Measurements from ENCODE around the gene CALM1.

Gene CALM1

GRCh38 chr14:90378249-90378648 is 18.6 kb upstream of the CALM1 start:
- TF ChIP-seq, protein P1, sequence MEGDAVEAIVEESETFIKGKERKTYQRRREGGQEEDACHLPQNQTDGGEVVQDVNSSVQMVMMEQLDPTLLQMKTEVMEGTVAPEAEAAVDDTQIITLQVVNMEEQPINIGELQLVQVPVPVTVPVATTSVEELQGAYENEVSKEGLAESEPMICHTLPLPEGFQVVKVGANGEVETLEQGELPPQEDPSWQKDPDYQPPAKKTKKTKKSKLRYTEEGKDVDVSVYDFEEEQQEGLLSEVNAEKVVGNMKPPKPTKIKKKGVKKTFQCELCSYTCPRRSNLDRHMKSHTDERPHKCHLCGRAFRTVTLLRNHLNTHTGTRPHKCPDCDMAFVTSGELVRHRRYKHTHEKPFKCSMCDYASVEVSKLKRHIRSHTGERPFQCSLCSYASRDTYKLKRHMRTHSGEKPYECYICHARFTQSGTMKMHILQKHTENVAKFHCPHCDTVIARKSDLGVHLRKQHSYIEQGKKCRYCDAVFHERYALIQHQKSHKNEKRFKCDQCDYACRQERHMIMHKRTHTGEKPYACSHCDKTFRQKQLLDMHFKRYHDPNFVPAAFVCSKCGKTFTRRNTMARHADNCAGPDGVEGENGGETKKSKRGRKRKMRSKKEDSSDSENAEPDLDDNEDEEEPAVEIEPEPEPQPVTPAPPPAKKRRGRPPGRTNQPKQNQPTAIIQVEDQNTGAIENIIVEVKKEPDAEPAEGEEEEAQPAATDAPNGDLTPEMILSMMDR (IDR thresholded peaks at IDR 0.05; ENCODE audit: borderline replicate concordance, insufficient read depth, low read depth, low read length), result no peak
- H3K4me3 ChIP-seq (ENCODE audit: low read depth, low read length), result no peak overlapping the region

- no peak overlapping the region for H3K4me3 ChIP-seq (ENCODE audit: low read depth, low read length)
- TF ChIP-seq, protein P1 (IDR thresholded peaks at IDR 0.05; ENCODE audit: borderline replicate concordance, insufficient read depth, low read depth, low read length), result no peak
Observed at GRCh38 chr14:90379106-90379505, 17.7 kb upstream of the CALM1 start.

DNA sequence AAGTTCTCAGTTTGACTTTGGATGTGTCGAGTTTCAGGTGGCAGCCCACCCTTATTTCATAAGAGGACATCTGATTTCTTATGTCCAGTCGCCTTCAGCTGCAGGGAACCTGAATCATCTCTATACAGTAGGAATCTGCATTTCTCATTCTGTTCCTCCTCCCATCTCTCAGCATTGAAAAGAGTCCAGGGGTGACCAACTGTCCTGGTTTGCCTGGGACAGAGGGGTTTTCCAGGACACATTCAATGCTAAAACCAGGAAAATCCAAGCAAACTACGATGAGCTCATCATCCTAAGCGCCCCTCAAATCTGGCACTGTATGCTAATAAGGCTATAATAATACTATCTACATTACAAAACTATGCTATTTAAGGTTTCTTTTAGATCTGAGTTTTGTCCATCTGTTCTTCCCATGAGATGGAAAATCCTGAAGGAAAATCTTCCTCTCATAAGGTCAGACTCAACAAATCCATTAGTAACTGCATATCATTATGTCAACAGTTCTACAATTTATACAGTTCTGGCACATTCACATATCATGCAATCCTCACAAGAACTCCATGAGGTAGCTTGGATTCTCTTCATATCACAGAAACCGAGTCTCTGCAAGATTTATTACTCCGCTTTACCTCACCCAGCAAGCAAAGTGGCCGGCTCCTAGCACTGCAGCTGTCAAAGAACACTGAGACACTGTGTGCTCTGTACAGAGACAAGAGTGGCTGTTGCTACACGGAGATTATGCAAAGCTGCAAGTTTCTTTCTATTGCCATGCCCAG is 15.6 kb upstream of the CALM1 start:
- TF ChIP-seq, protein P1 (IDR thresholded peaks at IDR 0.05; ENCODE audit: borderline replicate concordance, insufficient read depth, low read depth, low read length), result no peak
- no peak overlapping the region for H3K4me3 ChIP-seq (ENCODE audit: low read depth, low read length)

DNA sequence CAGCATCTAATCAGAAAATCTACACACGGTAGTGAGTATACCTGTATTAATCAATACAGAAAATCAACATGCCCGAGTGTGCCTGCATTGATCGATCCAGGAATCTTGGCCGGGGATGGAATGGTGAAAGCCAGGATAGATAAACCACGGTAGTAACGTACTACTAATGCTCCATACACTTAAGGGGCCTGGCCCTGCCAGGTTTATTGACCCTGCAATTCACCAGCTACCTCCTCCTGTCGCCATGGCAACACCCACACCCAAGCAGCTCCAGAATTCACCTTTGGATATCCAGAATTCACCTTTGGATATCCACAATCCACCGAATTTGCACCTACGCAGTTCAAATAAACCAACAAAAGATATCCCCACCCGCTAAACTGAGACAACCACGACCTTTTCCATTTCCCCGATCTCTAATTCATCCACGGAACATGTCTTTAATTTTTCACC is 14.8 kb upstream of the CALM1 start:
- TF ChIP-seq, protein P1 (IDR thresholded peaks at IDR 0.05; ENCODE audit: borderline replicate concordance, insufficient read depth, low read depth, low read length), result no peak
- peak overlapping the region; percentile 72 for H3K4me3 ChIP-seq (ENCODE audit: low read depth, low read length)

DNA sequence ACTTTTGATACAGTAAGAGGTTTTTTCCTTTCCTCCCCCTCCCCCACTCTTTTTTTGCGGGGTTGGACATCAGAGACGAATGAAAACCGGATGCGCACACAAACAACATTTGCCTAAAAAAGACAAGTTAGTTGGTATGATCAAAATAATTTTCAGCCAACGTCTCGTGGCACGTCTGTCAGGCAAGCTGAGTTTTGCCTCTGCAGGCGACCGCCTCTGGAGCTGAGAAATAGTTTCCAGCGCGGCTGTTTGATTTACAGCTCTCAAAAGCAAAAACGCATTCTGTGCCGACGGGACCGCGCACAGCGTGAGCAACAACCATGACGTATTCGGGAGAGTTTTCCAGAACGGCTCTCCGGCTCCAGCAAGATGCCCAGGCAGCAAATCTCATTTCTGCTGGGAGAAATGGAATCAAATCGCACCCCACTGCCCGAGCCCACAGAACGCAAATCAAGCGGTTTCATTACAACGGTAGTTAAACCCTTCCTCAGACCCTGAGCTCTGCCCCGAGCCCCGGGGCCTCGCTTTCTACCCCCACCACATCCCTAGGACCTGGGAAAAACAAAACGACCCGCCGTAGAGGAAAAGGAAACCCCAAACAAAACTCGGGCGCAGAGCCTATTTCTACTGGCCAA is 14.2 kb upstream of the CALM1 start:
- peak overlapping the region; percentile 72 for H3K4me3 ChIP-seq (ENCODE audit: low read depth, low read length)
- TF ChIP-seq, protein P1 (IDR thresholded peaks at IDR 0.05; ENCODE audit: borderline replicate concordance, insufficient read depth, low read depth, low read length), result no peak

DNA sequence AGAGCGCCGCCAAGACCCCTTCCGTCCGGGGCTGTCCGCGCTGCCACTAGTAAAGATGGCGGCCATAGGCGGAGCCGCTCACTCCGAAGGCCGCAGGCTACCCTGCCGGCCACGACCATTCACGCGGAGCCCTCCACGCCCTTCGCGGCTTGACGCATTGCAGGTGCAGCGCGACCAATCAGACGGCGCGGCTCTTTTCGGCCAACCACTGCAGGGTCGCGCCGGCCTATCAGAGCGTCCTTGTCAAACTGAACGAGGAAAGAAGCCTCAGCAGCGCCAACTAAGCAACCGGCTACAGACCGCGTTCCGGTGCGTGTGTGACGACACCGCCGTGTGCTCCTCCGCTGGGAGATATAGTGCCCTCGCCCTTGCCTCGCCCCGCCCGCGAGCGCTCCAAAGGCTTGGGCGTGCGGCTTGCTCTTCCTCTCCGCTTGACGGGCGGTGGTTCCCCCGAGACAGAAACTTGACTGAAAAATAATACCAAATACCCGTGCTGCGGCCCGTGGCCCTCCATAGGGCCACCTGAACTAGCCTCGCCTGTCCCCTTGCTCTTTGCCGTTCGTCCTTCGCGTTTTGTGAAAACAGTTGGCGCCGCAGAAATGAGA is 13.6 kb upstream of the CALM1 start:
- TF ChIP-seq, protein P1 (IDR thresholded peaks at IDR 0.05; ENCODE audit: borderline replicate concordance, insufficient read depth, low read depth, low read length), result no peak
- H3K4me3 ChIP-seq (ENCODE audit: low read depth, low read length), result peak overlapping the region; percentile 72
